HG03280 (cell line): ENCODE data around the gene ACSL5.
"Not testable (repeated sequence)": the region's sequence is repeated elsewhere in the genome, so short reads cannot be mapped to it uniquely, and the experiment has no call there.

Source experiments
- ATAC-seq: cut with Tn5 transposase; IDR thresholded peaks from one replicate; pipeline ENCODE4 v1.9.1; 2021; ENCODE audit warnings: mild to moderate bottlenecking, moderate library complexity; ENCODE audit not compliant: unreplicated experiment

Gene ACSL5

GRCh38 chr10:112454910-112455779, 81.2 kb downstream of the ACSL5 start:
- ATAC-seq: no peak

- no peak for ATAC-seq
These were observed 82.6 kb downstream of the ACSL5 start for GRCh38 chr10:112456533-112456932.

- ATAC-seq: no peak
These were observed 86.5 kb downstream of the ACSL5 start for GRCh38 chr10:112460366-112460765.

DNA sequence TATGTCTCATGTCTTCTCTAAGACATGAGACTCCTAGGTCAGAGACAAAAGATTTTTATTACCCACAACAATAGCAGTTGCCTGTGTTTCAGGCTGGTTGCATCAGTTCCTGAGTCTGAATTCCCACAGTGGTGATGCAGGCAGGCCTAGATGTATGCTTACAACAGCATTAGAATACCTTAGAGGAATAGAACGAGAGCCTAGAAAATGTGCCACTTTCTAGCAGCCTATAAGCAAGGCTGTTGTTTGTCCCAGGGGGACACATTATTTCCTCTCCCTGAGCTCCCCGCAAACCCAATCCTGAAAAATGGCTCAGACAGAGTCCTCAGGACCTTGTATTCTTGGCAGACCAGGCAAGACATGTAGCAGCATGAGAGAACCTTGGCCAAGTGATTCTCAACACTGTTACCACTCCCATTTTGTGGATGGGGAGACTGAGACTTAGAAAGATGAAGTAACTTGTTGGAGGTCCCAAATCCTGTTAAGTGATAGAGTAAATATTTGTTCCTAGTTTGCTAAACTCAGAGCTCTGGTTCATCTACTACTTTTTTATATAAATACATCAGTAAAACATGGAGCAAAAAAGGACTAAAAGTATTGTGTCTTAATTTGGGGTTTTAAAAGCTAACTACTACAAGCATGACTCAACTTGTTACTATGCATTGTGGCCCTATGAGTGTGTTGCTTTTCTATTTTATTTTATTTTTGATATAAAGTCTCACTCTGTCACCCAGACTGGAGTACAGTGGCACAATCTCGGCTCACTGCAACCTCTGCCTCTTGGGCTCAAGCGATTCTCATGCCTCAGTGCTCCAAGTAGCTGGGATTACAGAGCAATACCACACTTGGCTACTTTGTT, 87.3 kb downstream of the ACSL5 start:
- ATAC-seq: no peak

- ATAC-seq: not testable (repeated sequence)
These were observed 90.2 kb downstream of the ACSL5 start for GRCh38 chr10:112464074-112464473.

- ATAC-seq: no peak
These were observed 91.5 kb downstream of the ACSL5 start for GRCh38 chr10:112465299-112465883.

DNA sequence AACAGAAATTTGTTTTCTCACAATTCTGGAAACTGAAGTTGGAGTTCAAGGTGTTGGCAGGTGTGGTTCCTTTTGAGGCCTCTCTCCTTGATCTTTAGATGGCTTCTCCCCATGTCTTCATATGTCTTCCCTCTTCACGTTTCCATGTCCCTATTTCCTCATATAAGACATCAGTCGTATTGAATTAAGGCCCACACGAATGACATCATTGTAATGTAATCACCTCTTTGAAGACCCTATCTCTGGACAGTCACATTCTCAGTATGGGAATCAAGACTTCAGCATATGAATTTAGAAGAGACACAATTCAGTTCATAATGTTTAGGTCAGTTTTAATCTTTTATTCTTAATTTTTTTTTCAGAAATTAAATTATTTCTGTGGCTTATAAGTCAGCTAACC, 92.9 kb downstream of the ACSL5 start:
- no peak for ATAC-seq

DNA sequence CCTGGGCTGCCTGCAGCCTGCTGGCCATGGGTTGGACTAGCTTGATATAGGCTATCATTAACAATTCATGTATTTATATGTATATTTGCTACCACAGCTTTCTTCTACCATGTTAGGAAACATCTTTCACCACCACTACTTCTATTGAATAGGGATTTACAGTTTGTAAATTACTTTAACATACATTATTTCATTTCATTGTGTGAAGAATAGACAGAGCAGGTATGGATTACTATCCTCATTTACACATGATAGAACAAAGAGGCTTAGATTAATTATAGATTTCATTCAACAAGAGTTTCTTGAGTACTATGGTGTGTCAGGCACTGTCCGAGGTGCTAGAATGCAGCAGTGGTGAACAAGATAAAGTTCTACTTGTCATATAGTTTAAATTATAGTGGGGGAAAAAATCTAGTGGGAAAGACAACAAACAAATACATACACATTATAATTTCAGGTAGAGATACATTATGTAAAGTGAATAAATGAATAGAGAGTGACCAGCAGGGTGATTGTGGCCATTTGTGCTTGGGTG, 93.7 kb downstream of the ACSL5 start:
- no peak for ATAC-seq

GRCh38 chr10:112471878-112472487, 98.1 kb downstream of the ACSL5 start:
- ATAC-seq: peak; percentile 72

DNA sequence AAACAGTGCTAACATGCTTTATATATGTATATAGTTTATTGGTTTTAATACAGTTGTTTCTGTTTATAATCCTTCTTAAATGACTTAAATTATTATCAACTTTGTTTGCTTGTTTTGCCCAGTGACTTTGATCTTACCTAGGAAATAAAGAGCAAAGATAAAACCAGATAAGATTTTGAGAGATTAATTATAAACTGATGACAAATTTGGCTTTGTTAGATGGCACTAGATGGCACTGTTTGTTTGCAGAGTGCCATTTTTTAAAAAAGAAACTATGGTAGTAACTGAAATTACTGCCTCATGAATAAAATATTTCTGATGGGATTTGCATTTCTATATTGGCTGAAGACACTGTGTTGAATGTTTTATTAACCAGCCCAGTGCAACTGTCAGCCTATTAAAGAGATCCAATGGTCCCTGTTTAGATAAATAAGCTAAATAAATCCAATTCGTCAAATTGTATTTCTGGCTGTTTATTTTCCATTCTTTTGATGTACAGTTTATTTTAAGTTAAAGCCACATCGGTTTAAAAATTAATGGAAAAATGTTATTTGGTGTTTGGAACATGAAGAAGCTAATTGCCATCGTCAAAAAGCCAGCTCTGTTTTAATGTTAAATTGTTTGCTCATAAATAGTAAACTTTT, 101.8 kb downstream of the ACSL5 start:
- no peak for ATAC-seq
